ENCODE results near the gene BPGM.

GRCh38 chr7:134694299-134694698 is 47.6 kb downstream of the BPGM start:
- TF ChIP-seq CTCF (IDR thresholded peaks at IDR 0.05), result no peak
- TF ChIP-seq POLR2A (IDR thresholded peaks at IDR 0.05), result no peak
- TF ChIP-seq POLR2AphosphoS5 (IDR thresholded peaks at IDR 0.05; ENCODE audit: insufficient read depth in 1 of 2, low read depth in 1 of 2), result no peak
